LNCaP clone FGC (cell line): ENCODE data around the gene FRMD4A.
"Not testable (repeated sequence)": the region's sequence is repeated elsewhere in the genome, so short reads cannot be mapped to it uniquely, and the experiment has no call there.

ENCODE experiments used
- DNase-seq: peaks from one replicate; pipeline ENCODE4 v3.0.0-alpha.2; 2011; ENCODE audit warnings: low read depth
- H3K4me3 ChIP-seq: 2 replicates; pipeline ENCODE4 v1.5.1; 2011; ENCODE audit warnings: mild to moderate bottlenecking, low read depth, low read length, control low read depth
- CTCF ChIP-seq: IDR thresholded peaks from 2 replicates; pipeline ENCODE4 v1.5.1; 2012; ENCODE audit warnings: mild to moderate bottlenecking; ENCODE audit not compliant: control insufficient read depth, insufficient read depth; ENCODE audit errors: extremely low read depth

FRMD4A gene

GRCh38 chr10:13716081-13717071 is 614.3 kb downstream of the FRMD4A start:
- TF ChIP-seq CTCF: no peak
- H3K4me3 ChIP-seq: no peak overlapping the region
- no peak for DNase-seq

GRCh38 chr10:13715596-13715995 is 615.1 kb downstream of the FRMD4A start:
- DNase-seq, H3K4me3 ChIP-seq: not testable (repeated sequence)

- DNase-seq: no peak
- H3K4me3 ChIP-seq: no peak overlapping the region
- TF ChIP-seq CTCF: no peak
Observed at GRCh38 chr10:13715100-13715499, 615.6 kb downstream of the FRMD4A start.

- TF ChIP-seq CTCF: no peak
- no peak for DNase-seq
- H3K4me3 ChIP-seq: no peak overlapping the region
Observed at GRCh38 chr10:13712837-13713581, 617.7 kb downstream of the FRMD4A start.

GRCh38 chr10:13712476-13712836 is 618.3 kb downstream of the FRMD4A start:
- H3K4me3 ChIP-seq: no peak overlapping the region
- TF ChIP-seq CTCF: no peak
- no peak for DNase-seq

- no peak for DNase-seq
- H3K4me3 ChIP-seq: no peak overlapping the region
- no peak for TF ChIP-seq CTCF
Observed at GRCh38 chr10:13711291-13711690, 619.4 kb downstream of the FRMD4A start.

- no peak for TF ChIP-seq CTCF
- no peak overlapping the region for H3K4me3 ChIP-seq
- no peak for DNase-seq
Observed at GRCh38 chr10:13709931-13710650, 620.6 kb downstream of the FRMD4A start.
